HepG2 (cell line): ENCODE data around the gene CARS2. TPM values are rescaled to one million over a fixed set of nuclear protein-coding genes. Genes with fewer than 3 reads are reported as not detected.

ENCODE experiments used
- ARID2 ChIP-seq: sonication (generic); formaldehyde crosslinking; IDR thresholded peaks from 2 replicates; pipeline ENCODE4 v1.8.1; 2022; ENCODE audit warnings: mild to moderate bottlenecking, missing genetic modification reagents, borderline replicate concordance
- BRF2 ChIP-seq: sonication (generic); formaldehyde crosslinking; IDR thresholded peaks from 2 replicates; pipeline ENCODE4 v1.8.1; 2022; ENCODE audit warnings: mild to moderate bottlenecking, missing genetic modification reagents
- CC2D1A ChIP-seq: sonication (generic); formaldehyde crosslinking; IDR thresholded peaks from 2 replicates; pipeline ENCODE4 v1.8.1; 2023; ENCODE audit warnings: mild to moderate bottlenecking, missing genetic modification reagents
- CHD2 ChIP-seq: IDR thresholded peaks from 2 replicates; pipeline ENCODE4 v1.6.1; 2011; ENCODE audit warnings: low read depth, low read length, improper control_type of control experiment
- EZH2 ChIP-seq: conservative IDR thresholded peaks from 2 replicates; pipeline ENCODE4 v1.6.1; 2012; ENCODE audit warnings: mild to moderate bottlenecking, low read depth, low read length, moderate library complexity
- GABPB1 ChIP-seq: IDR thresholded peaks from 2 replicates; pipeline ENCODE4 v1.6.1; 2016; ENCODE audit warnings: mild to moderate bottlenecking, missing genetic modification reagents, moderate library complexity, missing compliant biosample characterization
- GPBP1L1 ChIP-seq: sonication (generic); formaldehyde crosslinking; IDR thresholded peaks from 2 replicates; pipeline ENCODE4 v1.5.0; 2020; ENCODE audit warnings: mild to moderate bottlenecking, missing genetic modification reagents
- HNRNPH1 ChIP-seq: fragments of 200-400 bp; formaldehyde crosslinking; optimal IDR thresholded peaks from 2 replicates; pipeline ENCODE3; 2017; ENCODE audit warnings: mild to moderate bottlenecking, low read depth, low read length
- JDP2 ChIP-seq: sonication (generic); formaldehyde crosslinking; IDR thresholded peaks from 2 replicates; pipeline ENCODE4 v1.8.1; 2022; ENCODE audit warnings: missing genetic modification reagents, borderline replicate concordance
- SIN3A ChIP-seq: IDR thresholded peaks from 2 replicates; pipeline ENCODE4 v1.6.1; 2011; ENCODE audit warnings: low read depth, mild to moderate bottlenecking, control low read depth, low read length, borderline replicate concordance
- SMAD1 ChIP-seq: sonication (generic); formaldehyde crosslinking; IDR thresholded peaks from 2 replicates; pipeline ENCODE4 v1.4.0; 2020; ENCODE audit warnings: missing genetic modification reagents, low read depth, mild to moderate bottlenecking, borderline replicate concordance
- ZBTB38 ChIP-seq: sonication (generic); formaldehyde crosslinking; IDR thresholded peaks from 2 replicates; pipeline ENCODE4 v1.5.1; 2020; ENCODE audit warnings: mild to moderate bottlenecking, missing genetic modification reagents
- ZNF180 ChIP-seq: sonication (generic); formaldehyde crosslinking; IDR thresholded peaks from 2 replicates; pipeline ENCODE4 v1.4.0; 2020; ENCODE audit warnings: low read depth, missing genetic modification reagents, borderline replicate concordance
- ZNF282 ChIP-seq: fragments of 450-650 bp; IDR thresholded peaks from 2 replicates; pipeline ENCODE4 v1.6.1; 2018; ENCODE audit not compliant: partially characterized antibody
- ZNF335 ChIP-seq: sonication (generic); formaldehyde crosslinking; IDR thresholded peaks from 2 replicates; pipeline ENCODE4 v1.4.0; 2020; ENCODE audit warnings: missing genetic modification reagents
- ZNF343 ChIP-seq: sonication (generic); formaldehyde crosslinking; IDR thresholded peaks from 2 replicates; pipeline ENCODE4 v1.4.0; 2020; ENCODE audit warnings: mild to moderate bottlenecking, missing genetic modification reagents
- ZNF350 ChIP-seq: sonication (generic); formaldehyde crosslinking; IDR thresholded peaks from 2 replicates; pipeline ENCODE4 v1.4.0; 2020; ENCODE audit warnings: mild to moderate bottlenecking, low read depth, missing genetic modification reagents, borderline replicate concordance
- ZNF558 ChIP-seq: sonication (generic); formaldehyde crosslinking; IDR thresholded peaks from 2 replicates; pipeline ENCODE4 v1.9.0; 2022; ENCODE audit warnings: mild to moderate bottlenecking, missing genetic modification reagents, borderline replicate concordance
- ZNF776 ChIP-seq: sonication (generic); formaldehyde crosslinking; IDR thresholded peaks from 2 replicates; pipeline ENCODE4 v1.4.0; 2020; ENCODE audit warnings: mild to moderate bottlenecking, missing genetic modification reagents
- polyA plus RNA-seq, 8 experiments: library from polyadenylated mRNA; depleted of rRNA in 3 of 8; stranded (reverse) in 7 of 8; unstranded in 1 of 8; fragments of >200 nt; fragmentation: Illumina TruSeq in 4 of 8; extraction: Trizol in 4 of 8; gene quantifications; 2 replicates each; pipeline versions ENCODE4 v1.2.1 to v1.2.3, GENCODE V29; 2011 to 2016; ENCODE audit warnings: low read depth in 4 of 8, missing spikeins in 1 of 8, mixed read lengths in 1 of 8; ENCODE audit not compliant: insufficient read depth in 1 of 8
- total RNA-seq, 5 experiments: library from RNA; depleted of rRNA; stranded (reverse); fragments of >200 nt; fragmentation: Illumina TruSeq; extraction: Trizol; gene quantifications; 2 replicates each; pipeline ENCODE4 v1.2.3, GENCODE V29; 2016; ENCODE audit warnings: low read depth in 1 of 5
- TF ChIP-seq, protein P1 (sequence below): sonication (generic); formaldehyde crosslinking; IDR thresholded peaks from 2 replicates; pipeline ENCODE4 v1.5.1; 2020; ENCODE audit warnings: mild to moderate bottlenecking, missing genetic modification reagents, moderate library complexity
- TF ChIP-seq, protein P2 (sequence below): sonication (generic); formaldehyde crosslinking; IDR thresholded peaks from 2 replicates; pipeline ENCODE4 v1.4.0; 2020; ENCODE audit warnings: mild to moderate bottlenecking, missing genetic modification reagents, borderline replicate concordance

Gene CARS2
- total and polyA plus RNA-seq, 2 of the 13 experiments (the other 11 are each of a cell fraction or from before 2014, with no cell fraction given): 41.1 to 59.3 TPM

DNA sequence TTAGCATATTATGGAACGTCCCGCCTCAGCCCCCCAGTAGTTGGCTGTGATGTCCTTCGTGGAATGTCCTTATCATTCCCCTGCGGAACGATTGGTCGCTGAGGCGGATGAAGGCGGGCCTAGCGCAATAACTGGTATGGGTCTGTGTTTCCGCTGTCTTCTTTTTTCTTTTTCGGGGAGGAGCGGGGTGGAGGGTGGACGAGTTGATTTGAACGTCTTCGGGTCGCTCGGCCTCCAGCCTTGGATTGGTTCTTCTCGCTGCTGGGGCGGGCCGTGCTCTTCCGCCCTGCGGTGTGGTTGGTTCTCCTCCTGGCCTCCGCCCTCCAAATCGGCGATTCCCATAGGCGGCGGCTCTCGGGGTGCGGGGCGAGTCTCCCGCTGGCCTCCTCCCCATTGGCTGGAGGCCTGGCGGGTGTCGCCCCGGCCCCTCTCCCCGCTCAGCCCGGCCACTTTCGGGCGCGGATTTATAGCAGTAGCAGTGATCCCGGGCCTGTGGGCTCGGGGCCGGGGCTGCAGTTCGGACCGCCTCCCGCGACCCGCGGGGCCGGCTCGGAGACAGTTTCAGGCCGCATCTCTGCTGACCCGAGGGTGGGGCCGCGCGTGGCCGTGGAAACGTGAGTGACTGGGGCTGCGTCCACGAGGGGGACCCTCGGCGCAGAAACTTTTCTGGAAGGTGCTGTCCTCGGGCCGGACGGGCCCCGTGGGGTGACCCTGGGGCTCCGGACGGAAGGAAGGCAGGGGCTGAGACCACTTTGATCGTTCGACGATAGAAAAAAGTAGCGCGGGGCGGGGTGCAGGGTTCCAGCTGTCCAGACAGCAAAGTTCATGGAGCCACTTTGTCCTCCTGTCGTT, 9.7 kb upstream of the CARS2 start (continued):
- TF ChIP-seq, protein P1, sequence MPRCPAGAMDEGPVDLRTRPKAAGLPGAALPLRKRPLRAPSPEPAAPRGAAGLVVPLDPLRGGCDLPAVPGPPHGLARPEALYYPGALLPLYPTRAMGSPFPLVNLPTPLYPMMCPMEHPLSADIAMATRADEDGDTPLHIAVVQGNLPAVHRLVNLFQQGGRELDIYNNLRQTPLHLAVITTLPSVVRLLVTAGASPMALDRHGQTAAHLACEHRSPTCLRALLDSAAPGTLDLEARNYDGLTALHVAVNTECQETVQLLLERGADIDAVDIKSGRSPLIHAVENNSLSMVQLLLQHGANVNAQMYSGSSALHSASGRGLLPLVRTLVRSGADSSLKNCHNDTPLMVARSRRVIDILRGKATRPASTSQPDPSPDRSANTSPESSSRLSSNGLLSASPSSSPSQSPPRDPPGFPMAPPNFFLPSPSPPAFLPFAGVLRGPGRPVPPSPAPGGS: 0 out of 2 replicates have a peak, but pooled peaks have one; percentile 60
- TF ChIP-seq ZNF558 (CRISPR knock-in tag) (no peak), GABPB1 (CRISPR knock-in tag) (peak; percentile 74; the same call in 1 of the 2 replicates), ZNF335 (CRISPR knock-in tag) (no peak), SIN3A (peak; percentile 66; the same call in 1 of the 2 replicates), ZNF180 (CRISPR knock-in tag) (no peak), ZNF282 (no peak), ZBTB38 (CRISPR knock-in tag) (no peak), GPBP1L1 (CRISPR knock-in tag) (no peak), CC2D1A (CRISPR knock-in tag) (0 out of 2 replicates have a peak, but pooled peaks have one; percentile 19), JDP2 (no peak; the same call in 1 of the 2 replicates), CHD2 (peak; percentile 52; the same call in 1 of the 2 replicates), SMAD1 (CRISPR knock-in tag) (no peak), ZNF776 (CRISPR knock-in tag) (no peak), HNRNPH1 (no peak), ARID2 (CRISPR knock-in tag) (no peak), EZH2 (no peak), ZNF343 (CRISPR knock-in tag) (no peak), BRF2 (CRISPR knock-in tag) (no peak), ZNF350 (CRISPR knock-in tag) (no peak; the same call in 1 of the 2 replicates)
- TF ChIP-seq, protein P2, sequence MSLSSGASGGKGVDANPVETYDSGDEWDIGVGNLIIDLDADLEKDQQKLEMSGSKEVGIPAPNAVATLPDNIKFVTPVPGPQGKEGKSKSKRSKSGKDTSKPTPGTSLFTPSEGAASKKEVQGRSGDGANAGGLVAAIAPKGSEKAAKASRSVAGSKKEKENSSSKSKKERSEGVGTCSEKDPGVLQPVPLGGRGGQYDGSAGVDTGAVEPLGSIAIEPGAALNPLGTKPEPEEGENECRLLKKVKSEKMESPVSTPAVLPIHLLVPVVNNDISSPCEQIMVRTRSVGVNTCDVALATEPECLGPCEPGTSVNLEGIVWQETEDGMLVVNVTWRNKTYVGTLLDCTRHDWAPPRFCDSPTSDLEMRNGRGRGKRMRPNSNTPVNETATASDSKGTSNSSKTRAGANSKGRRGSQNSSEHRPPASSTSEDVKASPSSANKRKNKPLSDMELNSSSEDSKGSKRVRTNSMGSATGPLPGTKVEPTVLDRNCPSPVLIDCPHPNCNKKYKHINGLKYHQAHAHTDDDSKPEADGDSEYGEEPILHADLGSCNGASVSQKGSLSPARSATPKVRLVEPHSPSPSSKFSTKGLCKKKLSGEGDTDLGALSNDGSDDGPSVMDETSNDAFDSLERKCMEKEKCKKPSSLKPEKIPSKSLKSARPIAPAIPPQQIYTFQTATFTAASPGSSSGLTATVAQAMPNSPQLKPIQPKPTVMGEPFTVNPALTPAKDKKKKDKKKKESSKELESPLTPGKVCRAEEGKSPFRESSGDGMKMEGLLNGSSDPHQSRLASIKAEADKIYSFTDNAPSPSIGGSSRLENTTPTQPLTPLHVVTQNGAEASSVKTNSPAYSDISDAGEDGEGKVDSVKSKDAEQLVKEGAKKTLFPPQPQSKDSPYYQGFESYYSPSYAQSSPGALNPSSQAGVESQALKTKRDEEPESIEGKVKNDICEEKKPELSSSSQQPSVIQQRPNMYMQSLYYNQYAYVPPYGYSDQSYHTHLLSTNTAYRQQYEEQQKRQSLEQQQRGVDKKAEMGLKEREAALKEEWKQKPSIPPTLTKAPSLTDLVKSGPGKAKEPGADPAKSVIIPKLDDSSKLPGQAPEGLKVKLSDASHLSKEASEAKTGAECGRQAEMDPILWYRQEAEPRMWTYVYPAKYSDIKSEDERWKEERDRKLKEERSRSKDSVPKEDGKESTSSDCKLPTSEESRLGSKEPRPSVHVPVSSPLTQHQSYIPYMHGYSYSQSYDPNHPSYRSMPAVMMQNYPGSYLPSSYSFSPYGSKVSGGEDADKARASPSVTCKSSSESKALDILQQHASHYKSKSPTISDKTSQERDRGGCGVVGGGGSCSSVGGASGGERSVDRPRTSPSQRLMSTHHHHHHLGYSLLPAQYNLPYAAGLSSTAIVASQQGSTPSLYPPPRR (CRISPR knock-in tag): no peak
